H54 (cell line): ENCODE measurements around the gene RAB14.
A peak's percentile ranks its signal among the peaks of the same experiment; 100 is the strongest.
"Not testable (repeated sequence)": the region's sequence is repeated elsewhere in the genome, so short reads cannot be mapped to it uniquely, and the experiment has no call there.

Source experiments
- DNase-seq: peaks from one replicate; pipeline ENCODE4 v3.0.0; 2011; ENCODE audit warnings: low spot score, mixed read lengths; ENCODE audit not compliant: insufficient read length
- FAIRE-seq: peaks from 3 replicates; lab custom pipeline; 2011; peaks lifted over from hg19 to GRCh38; lab: Jason Lieb, UNC
- POLR2A ChIP-seq: IDR thresholded peaks from 2 replicates; pipeline ENCODE4 v1.6.1; 2011; ENCODE audit warnings: low read depth, mild to moderate bottlenecking, low read length

The RAB14 gene

DNA sequence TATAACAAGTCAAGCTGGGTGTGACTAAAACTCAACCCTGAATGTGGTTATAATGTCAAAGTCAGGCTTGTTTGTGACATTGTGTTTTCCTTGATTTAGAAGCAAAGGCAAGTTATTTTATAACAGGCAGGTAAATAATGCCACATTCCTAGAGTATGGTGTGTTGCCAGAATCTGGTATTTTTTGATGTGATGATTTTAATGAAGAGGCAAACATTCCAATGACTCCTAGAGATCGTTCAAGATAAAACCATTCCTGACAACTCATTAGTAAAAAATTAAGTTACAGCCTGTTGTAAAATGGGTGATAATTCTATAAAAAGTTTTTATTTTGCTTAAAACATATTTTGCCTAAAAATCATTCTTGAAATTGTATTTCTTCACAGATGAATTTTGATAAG, 60.0 kb downstream of the RAB14 start:
- FAIRE-seq: peak; percentile 60
- TF ChIP-seq POLR2A: no peak
- no peak for DNase-seq

DNA sequence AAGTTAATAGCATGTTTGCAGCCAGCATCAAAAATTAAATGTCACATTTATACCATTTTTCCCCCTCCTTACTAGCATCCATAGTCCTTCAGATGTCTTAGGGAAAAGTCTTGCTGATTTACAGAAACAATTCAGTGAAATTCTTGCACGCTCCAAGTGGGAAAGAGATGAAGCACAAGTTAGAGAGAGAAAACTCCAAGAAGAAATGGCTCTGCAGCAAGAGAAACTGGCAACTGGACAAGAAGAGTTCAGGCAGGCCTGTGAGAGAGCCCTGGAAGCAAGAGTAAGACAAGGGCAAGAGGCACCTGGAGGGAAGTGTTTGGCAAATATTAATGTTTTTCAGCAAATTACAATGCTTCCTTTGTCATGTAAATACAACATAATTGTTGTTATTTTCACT, 60.4 kb downstream of the RAB14 start:
- no peak for FAIRE-seq
- DNase-seq: no peak
- TF ChIP-seq POLR2A: no peak

DNA sequence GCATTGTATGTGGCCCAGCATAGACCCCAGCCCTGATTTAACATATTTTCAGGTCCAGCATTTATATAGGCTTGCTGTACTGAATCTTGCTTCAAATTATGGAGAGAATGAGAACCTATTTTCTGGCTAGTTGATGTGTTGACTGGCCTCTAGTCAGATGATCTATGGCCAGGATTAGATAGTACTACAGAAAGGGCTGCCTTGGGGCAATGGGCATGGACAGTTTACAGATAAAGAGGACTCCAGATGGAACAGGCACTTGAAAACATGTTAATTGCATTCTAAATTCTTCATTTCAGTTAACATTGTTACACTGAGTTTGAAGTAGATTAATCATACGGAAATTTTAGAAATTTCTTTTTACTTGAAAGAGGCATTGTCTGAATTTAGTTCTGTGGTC, 61.5 kb downstream of the RAB14 start:
- FAIRE-seq: no peak

DNA sequence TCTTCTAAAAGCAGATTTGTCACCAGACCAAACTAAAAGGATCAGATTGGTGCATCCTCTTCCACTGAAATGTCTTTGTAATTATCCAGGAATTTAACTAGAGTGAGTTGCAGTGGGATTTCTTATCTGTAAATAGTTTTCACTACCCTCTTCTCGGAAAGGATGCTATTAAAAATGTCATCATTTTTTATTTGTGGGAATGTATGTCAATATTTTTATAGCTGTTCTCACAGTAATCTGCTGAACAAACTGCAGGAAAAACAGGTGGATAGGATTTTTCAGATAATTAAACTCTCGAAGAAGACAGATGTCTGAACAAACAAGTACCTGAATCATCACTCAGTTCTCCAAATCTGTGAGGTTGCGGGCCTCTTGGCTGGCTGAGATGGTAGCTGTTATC, 62.7 kb downstream of the RAB14 start:
- no peak for DNase-seq
- no peak for TF ChIP-seq POLR2A
- FAIRE-seq: no peak

More for the DNA sequence above, 61.5 kb downstream of the RAB14 start:
- no peak for DNase-seq
- TF ChIP-seq POLR2A: no peak

DNA sequence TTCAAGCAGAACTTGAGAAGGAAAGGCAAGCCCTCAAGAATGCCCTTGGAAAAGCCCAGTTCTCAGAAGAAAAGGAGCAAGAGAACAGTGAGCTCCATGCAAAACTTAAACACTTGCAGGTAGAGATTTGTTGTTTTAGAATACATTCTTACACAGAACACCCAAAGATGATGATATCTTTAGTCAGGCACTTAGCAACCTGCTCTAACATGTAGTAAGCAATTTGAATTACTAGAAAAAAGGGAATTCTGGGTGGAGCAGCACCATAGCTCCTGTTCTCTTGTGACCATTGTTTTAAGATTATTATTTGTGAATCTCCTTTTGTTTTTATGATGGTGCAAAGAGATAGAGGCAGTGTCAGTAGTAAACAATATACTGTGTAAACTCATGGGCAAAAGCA, 63.1 kb downstream of the RAB14 start:
- no peak for DNase-seq
- no peak for FAIRE-seq
- no peak for TF ChIP-seq POLR2A

DNA sequence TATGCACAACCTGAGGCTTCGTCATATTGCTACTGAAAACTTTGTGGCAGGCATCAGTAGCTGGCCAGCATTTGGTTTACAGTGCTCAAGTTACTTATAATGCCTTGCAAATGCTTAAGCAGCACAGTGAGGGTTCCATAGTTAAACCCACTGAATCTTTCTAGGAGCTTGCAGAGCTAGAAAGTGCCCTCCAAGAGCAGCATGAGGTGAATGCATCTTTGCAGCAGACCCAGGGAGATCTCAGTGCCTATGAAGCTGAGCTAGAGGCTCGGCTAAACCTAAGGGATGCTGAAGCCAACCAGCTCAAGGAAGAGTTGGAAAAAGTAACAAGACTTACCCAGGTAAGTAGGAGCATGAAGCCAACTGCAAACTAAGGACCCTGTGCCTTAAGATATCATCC, 66.0 kb downstream of the RAB14 start:
- no peak for FAIRE-seq
- no peak for TF ChIP-seq POLR2A
- no peak for DNase-seq

DNA sequence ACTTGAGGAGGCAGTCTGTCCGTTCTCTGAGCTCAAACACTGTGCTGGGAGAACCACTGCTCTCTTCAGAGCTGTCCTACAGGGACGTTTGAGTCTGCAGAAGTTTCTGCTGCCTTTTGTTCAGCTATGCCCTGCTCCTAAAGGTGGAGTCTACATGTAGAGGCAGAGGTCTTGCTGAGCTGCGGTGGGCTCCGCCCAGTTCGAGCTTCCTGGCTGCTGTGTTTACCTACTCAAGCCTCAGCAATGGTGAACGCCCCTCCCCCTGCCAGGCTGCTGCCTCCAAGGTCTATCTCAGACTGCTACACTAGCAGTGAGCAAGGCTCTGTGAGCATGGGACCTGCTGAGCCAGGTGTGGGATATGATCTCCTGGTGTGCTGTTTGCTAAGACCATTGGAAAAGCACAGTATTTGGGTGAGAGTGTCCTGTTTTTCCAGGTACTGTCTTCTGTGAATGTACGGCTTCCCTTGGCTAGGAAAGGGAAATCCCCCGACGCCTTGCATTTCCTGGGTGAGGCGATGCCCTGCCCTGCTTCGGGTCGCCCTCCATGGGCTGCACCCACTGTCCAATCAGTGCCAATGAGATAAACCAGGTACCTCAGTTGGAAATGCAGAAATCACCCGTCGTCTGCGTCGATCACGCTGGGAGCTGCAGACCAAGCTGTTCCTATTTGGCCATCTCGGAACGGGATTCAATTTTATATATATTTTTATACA, 68.4 kb downstream of the RAB14 start:
- peak; percentile 30 for FAIRE-seq
- DNase-seq: no peak
- no peak for TF ChIP-seq POLR2A

DNA sequence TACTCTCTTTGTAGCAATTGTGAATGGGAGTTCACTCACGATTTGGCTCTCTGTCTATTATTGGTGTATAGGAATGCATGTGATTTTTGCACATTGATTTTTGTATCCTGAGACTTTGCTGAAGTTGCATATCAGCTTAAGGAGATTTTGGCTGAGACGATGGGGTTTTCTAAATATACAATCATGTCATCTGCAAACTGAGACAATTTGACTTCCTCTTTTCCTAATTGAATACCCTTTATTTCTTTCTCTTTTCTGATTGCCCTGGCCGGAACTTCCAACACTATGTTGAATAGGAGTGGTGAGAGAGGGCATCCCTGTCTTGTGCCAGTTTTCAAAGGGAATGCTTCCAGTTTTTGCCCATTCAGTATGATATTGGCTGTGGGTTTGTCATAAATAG, 72.3 kb downstream of the RAB14 start:
- not testable (repeated sequence) for DNase-seq, FAIRE-seq
